K562 (cell line): ENCODE results near the gene NAT9. TPM values are rescaled to one million over a fixed set of nuclear protein-coding genes. Genes with fewer than 3 reads are reported as not detected.

Experiments used
- ATAC-seq: fragments of 200-7000 bp; cut with Tn5 transposase; 3 replicates; pipeline ENCODE4 v1.9.1; 2020; ENCODE audit warnings: moderate library complexity
- BruUV-seq: library from RNA; stranded (reverse); fragments of 400-500 nt; replicated peaks from 2 replicates; lab custom pipeline; 2021; lab: Mats Ljungman, UMichigan
- CTCF ChIA-PET: fragments of 300-600 bp; formaldehyde crosslinking; extraction: SDS; loops from one replicate; lab custom pipeline; 2021; ENCODE audit warnings: low intra/inter-chr PET ratio; lab: Yijun Ruan, JAX
- POLR2A ChIA-PET: fragments of 300-600, 350-650 bp; sonication (Branson Sonifier 250); formaldehyde crosslinking; extraction: SDS; loops from one replicate; lab custom pipeline; 2021; ENCODE audit warnings: antibody characterized with exemption, inconsistent platforms; lab: Yijun Ruan, JAX
- DNase-seq, 4 experiments: peaks; one replicate each; pipeline versions ENCODE4 v3.0.0 to v3.0.0-alpha.2; 2011 to 2018; ENCODE audit warnings: low spot score in 3 of 4, mixed read lengths in 3 of 4; ENCODE audit errors: extremely low read depth in 1 of 4
- FAIRE-seq: peaks from 2 replicates; lab custom pipeline; 2011; peaks lifted over from hg19 to GRCh38; lab: Jason Lieb, UNC
- H2AFZ ChIP-seq: 2 replicates; pipeline ENCODE4 v1.6.0; 2011; ENCODE audit warnings: low read depth, low read length, control low read depth, inconsistent platforms
- H3K27ac ChIP-seq: fragments of 200-600 bp; 3 replicates; pipeline ENCODE4 v1.8.0; 2011; ENCODE audit warnings: low read depth, mild to moderate bottlenecking, control low read depth, inconsistent platforms, low read length, moderate library complexity, mixed read lengths; ENCODE audit errors: extremely low read depth
- H3K27me3 ChIP-seq, 2 experiments: fragments of 300-600 bp in 1 of 2; 2 replicates in 1 of 2; 3 replicates in 1 of 2; pipeline versions ENCODE4 v1.6.0 to v1.8.0; 2011; ENCODE audit warnings: inconsistent platforms in 2 of 2, low read length in 2 of 2, mild to moderate bottlenecking in 1 of 2, mixed read lengths in 1 of 2, moderate library complexity in 1 of 2; ENCODE audit not compliant: control insufficient read depth in 2 of 2, insufficient read depth in 2 of 2
- H3K36me3 ChIP-seq: fragments of 300-600 bp; 3 replicates; pipeline ENCODE4 v1.8.0; 2011; ENCODE audit warnings: mild to moderate bottlenecking, low read length, inconsistent platforms; ENCODE audit not compliant: control insufficient read depth, insufficient read depth
- H3K4me1 ChIP-seq, 2 experiments: fragments of 200-600 bp in 1 of 2; replicated peaks in 1 of 2; 2 replicates in 1 of 2; 3 replicates in 1 of 2; pipeline versions ENCODE4 v1.5.1 to v1.8.0; 2011; ENCODE audit warnings: inconsistent platforms in 2 of 2, low read length in 2 of 2, mild to moderate bottlenecking in 1 of 2, mixed read lengths in 1 of 2, moderate library complexity in 1 of 2; ENCODE audit not compliant: control insufficient read depth in 2 of 2, insufficient read depth in 2 of 2
- H3K4me2 ChIP-seq: 2 replicates; pipeline ENCODE4 v1.6.1; 2011; ENCODE audit warnings: low read length, control low read depth, inconsistent platforms, mixed read lengths; ENCODE audit not compliant: insufficient read depth
- H3K4me3 ChIP-seq: fragments of 200-600 bp; sonication (generic), shearing (Covaris generic); 2 replicates; pipeline ENCODE4 v1.5.1; 2016; ENCODE audit warnings: control low read depth, inconsistent platforms
- H3K79me2 ChIP-seq: fragments of 200-600 bp; 3 replicates; pipeline ENCODE4 v1.8.0; 2011; ENCODE audit warnings: low read length, inconsistent platforms; ENCODE audit not compliant: control insufficient read depth, insufficient read depth
- H3K9ac ChIP-seq, 2 experiments: 2 replicates each; pipeline versions ENCODE4 v1.6.0 to v1.6.1; 2011; ENCODE audit warnings: low read depth in 2 of 2, low read length in 2 of 2, control low read depth in 1 of 2, inconsistent platforms in 1 of 2, mild to moderate bottlenecking in 1 of 2, mixed read lengths in 1 of 2; ENCODE audit not compliant: insufficient read depth in 1 of 2
- H3K9me1 ChIP-seq: one replicate; pipeline ENCODE4 v1.6.0; 2011; ENCODE audit warnings: inconsistent platforms, mild to moderate bottlenecking, low read length, moderate library complexity; ENCODE audit not compliant: control insufficient read depth, insufficient read depth
- H3K9me3 ChIP-seq: replicated peaks from 2 replicates; pipeline ENCODE4 v1.5.1; 2011; ENCODE audit warnings: low read depth, low read length, inconsistent platforms; ENCODE audit not compliant: control insufficient read depth, insufficient read depth
- H4K20me1 ChIP-seq: replicated peaks from 2 replicates; pipeline ENCODE4 v1.6.1; 2011; ENCODE audit warnings: low read length, inconsistent platforms, mixed read lengths; ENCODE audit not compliant: control insufficient read depth, insufficient read depth
- ARID3A ChIP-seq: IDR thresholded peaks from 2 replicates; pipeline ENCODE4 v1.6.1; 2012; ENCODE audit warnings: low read depth, low read length, improper control_type of control experiment, borderline replicate concordance
- BMI1 ChIP-seq: fragments of 150-350 bp; IDR thresholded peaks from 2 replicates; pipeline ENCODE4 v1.6.1; 2014; ENCODE audit warnings: low read length
- DDX20 ChIP-seq: fragments of 450-650 bp; IDR thresholded peaks from 2 replicates; pipeline ENCODE4 v1.6.1; 2016; ENCODE audit warnings: missing genetic modification characterization, low read depth, mild to moderate bottlenecking, missing compliant biosample characterization, moderate library complexity
- ELF4 ChIP-seq: fragments of 450-650 bp; formaldehyde crosslinking; IDR thresholded peaks from 2 replicates; pipeline ENCODE4 v1.4.0; 2022; ENCODE audit warnings: missing genetic modification characterization
- KDM1A ChIP-seq, 2 experiments: fragments of 450-650 bp; IDR thresholded peaks; 2 replicates each; pipeline ENCODE4 v1.6.1; 2016; ENCODE audit warnings: mild to moderate bottlenecking in 2 of 2
- KHSRP ChIP-seq: fragments of 450-650 bp; IDR thresholded peaks from 2 replicates; pipeline ENCODE4 v1.6.1; 2017
- MTA1 ChIP-seq: fragments of 450-650 bp; IDR thresholded peaks from 2 replicates; pipeline ENCODE4 v1.6.1; 2017; ENCODE audit warnings: borderline replicate concordance
- NCOA1 ChIP-seq: fragments of 450-650 bp; IDR thresholded peaks from 2 replicates; pipeline ENCODE4 v1.6.1; 2016; ENCODE audit warnings: low read depth
- NR3C1 ChIP-seq: sonication (generic); formaldehyde crosslinking; IDR thresholded peaks from 2 replicates; pipeline ENCODE4 v1.8.1; 2022; ENCODE audit warnings: missing genetic modification reagents
- PATZ1 ChIP-seq: fragments of 250-450 bp; sonication (Bioruptor Pico); IDR thresholded peaks from 2 replicates; pipeline ENCODE4 v1.5.0; 2020; ENCODE audit warnings: mild to moderate bottlenecking, borderline replicate concordance
- POLR3G ChIP-seq: IDR thresholded peaks from 2 replicates; pipeline ENCODE4 v1.6.1; 2011; ENCODE audit not compliant: insufficient read length, insufficient replicate concordance; ENCODE audit errors: extremely low read depth
- SNAPC5 ChIP-seq: fragments of 250-450 bp; sonication (Bioruptor Pico); IDR thresholded peaks from 2 replicates; pipeline ENCODE4 v1.8.0; 2021; ENCODE audit warnings: moderate library complexity, mild to moderate bottlenecking, inconsistent platforms
- SNIP1 ChIP-seq: fragments of 450-650 bp; IDR thresholded peaks from 2 replicates; pipeline ENCODE4 v1.7.1; 2017; ENCODE audit warnings: low read depth, mild to moderate bottlenecking
- TBL1XR1 ChIP-seq, 2 experiments: IDR thresholded peaks; 2 replicates each; pipeline ENCODE4 v1.6.1; 2012; ENCODE audit warnings: improper control_type of control experiment in 2 of 2, low read length in 2 of 2, mild to moderate bottlenecking in 1 of 2
- TSHZ1 ChIP-seq: fragments of 250-450 bp; sonication (Bioruptor Pico); IDR thresholded peaks from 2 replicates; pipeline ENCODE4 v1.4.0; 2020; ENCODE audit warnings: mild to moderate bottlenecking, moderate library complexity
- ZNF830 ChIP-seq: fragments of 250-450 bp; sonication (Bioruptor Pico); IDR thresholded peaks from 2 replicates; pipeline ENCODE4 v1.5.0; 2021; ENCODE audit warnings: mild to moderate bottlenecking
- WGBS: fragments of 100-300 bp; shearing (Covaris generic); methylation state at CpG from one replicate; pipeline ENCODE4 v1.1.6; 2016; ENCODE audit warnings: low coverage, mixed read lengths; ENCODE audit not compliant: insufficient coverage; ENCODE audit errors: missing lambda C conversion rate; 5-methylcytosine and 5-hydroxymethylcytosine counted together
- in situ Hi-C: fragments of 300-500 bp; cut with MboI; formaldehyde crosslinking; loops from 4 replicates; pipeline ENCODE4 v1.15.0; 2018; ENCODE audit warnings: inconsistent platforms, mixed read lengths
- intact Hi-C: fragments of 100-400 bp; cut with micrococcal nuclease; formaldehyde crosslinking; loops from 2 replicates; pipeline ENCODE4 v1.14.2; 2022
- polyA plus RNA-seq, 8 experiments: library from polyadenylated mRNA; depleted of rRNA in 4 of 8; stranded (reverse) in 5 of 8; unstranded in 3 of 8; fragments of >200 nt; fragmentation: Nextera tagmentation in 2 of 8; fragmentation: Illumina TruSeq in 1 of 8; extraction: Ambion mirVana in 2 of 8; extraction: Trizol in 1 of 8; gene quantifications; 2 replicates each; pipeline versions ENCODE4 v1.2.1 to v1.2.3, GENCODE V29; 2011 to 2014; ENCODE audit warnings: inconsistent platforms in 1 of 8, missing spikeins in 1 of 8
- total RNA-seq, 7 experiments: library from RNA; depleted of rRNA in 6 of 7; stranded (reverse); fragments of >200 nt in 6 of 7; fragmentation: Illumina TruSeq in 2 of 7; extraction: Trizol in 2 of 7; gene quantifications; 2 replicates each; pipeline versions ENCODE4 v1.2.1 to v1.2.3, GENCODE V29; 2011 to 2021; ENCODE audit warnings: low replicate concordance in 1 of 7

Gene NAT9
- total and polyA plus RNA-seq, 9 of the 15 experiments (the other 6 are each of a cell fraction or from before 2014, with no cell fraction given): 4.2 to 63.6 (median 40.8) TPM

GRCh38 chr17:74810699-74811485 is 34.7 kb upstream of the NAT9 start:
- no TSS peak for BruUV-seq

More at GRCh38 chr17:74810699-74811485, 34.7 kb upstream of the NAT9 start:
- Histone ChIP-seq H3K9ac (no peak overlapping the region), H3K4me3 (no peak overlapping the region), H3K79me2 (no peaks in the 10 kb centered on the region), H3K9me1 (no peaks in the 10 kb centered on the region), H3K9me3 (no peaks in the 10 kb centered on the region), H4K20me1 (no peaks in the 10 kb centered on the region), H3K4me2 (no peak overlapping the region), H3K4me1 (no peaks in the 10 kb centered on the region), H3K27ac (no peak overlapping the region), H2AFZ (no peak overlapping the region), H3K36me3 (no peaks in the 10 kb centered on the region; the same call in 1 of the 3 replicates), H3K27me3 (no peaks in the 10 kb centered on the region)
- DNase-seq (no peak), ATAC-seq (no peak), FAIRE-seq (peak; percentile 54)
- intact Hi-C loops: no loop called here
- POLR2A ChIA-PET: interaction anchor here (0.8 kb wide), 1 partner anchor 17 kb away, joined by 3 read pairs; no protein-coding TSS in a partner anchor
- CTCF ChIA-PET: no interaction called here
- 88% methylated on average over 15 of the region's 15 CpGs for WGBS
- TF ChIP-seq KHSRP (no peak), DDX20 (no peak), ELF4 (CRISPR knock-in tag) (no peak), SNAPC5 (CRISPR knock-in tag) (no peak), NR3C1 (CRISPR knock-in tag) (no peak), BMI1 (no peak), TSHZ1 (CRISPR knock-in tag) (no peak), TBL1XR1 (IDR thresholded peaks at IDR 0.05; ENCODE audit: low read length in 2 of 2) (no peak), ZNF830 (CRISPR knock-in tag) (no peak), MTA1 (no peak), NCOA1 (no peak), SNIP1 (no peak), PATZ1 (CRISPR knock-in tag) (no peak), POLR3G (no peak), ARID3A (no peak), KDM1A (IDR thresholded peaks at IDR 0.05) (no peak)
- in situ Hi-C loops: no loop called here
